Testis (tissue), 2 donors: ENCODE results near the gene WDCP.

Experiments
- POLR2A ChIP-seq: fragments of 450-650 bp; IDR thresholded peaks from one replicate; pipeline ENCODE4 v1.6.1; 2017; ENCODE audit warnings: antibody characterized with exemption, mild to moderate bottlenecking, moderate library complexity
- TF ChIP-seq, protein P1 (sequence below), 3 experiments: fragments of 450-650 bp in 2 of 3; fragments of 200-600 bp in 1 of 3; sonication (generic) in 1 of 3; IDR thresholded peaks; one replicate each; pipeline ENCODE4 v1.5.1; 2016 to 2019; ENCODE audit warnings: antibody characterized with exemption in 3 of 3, mild to moderate bottlenecking in 2 of 3, moderate library complexity in 1 of 3

DNA sequence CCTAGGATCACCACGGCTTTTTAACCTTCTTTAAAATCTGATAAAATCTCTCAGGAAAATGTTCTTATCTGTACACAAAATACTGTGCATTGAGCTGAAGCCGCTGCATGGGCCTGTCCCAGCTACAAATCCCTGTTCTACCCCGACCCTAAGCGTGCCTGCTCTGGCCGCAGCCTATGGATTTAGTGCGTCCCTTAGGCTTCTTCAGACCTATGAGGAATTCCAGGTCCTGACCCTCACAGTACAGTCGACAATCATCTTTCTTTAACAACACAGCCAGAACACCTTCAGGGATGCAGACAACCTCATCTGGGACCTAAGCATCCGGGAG is 477 bp upstream of the WDCP start:
- TF ChIP-seq, protein P1, sequence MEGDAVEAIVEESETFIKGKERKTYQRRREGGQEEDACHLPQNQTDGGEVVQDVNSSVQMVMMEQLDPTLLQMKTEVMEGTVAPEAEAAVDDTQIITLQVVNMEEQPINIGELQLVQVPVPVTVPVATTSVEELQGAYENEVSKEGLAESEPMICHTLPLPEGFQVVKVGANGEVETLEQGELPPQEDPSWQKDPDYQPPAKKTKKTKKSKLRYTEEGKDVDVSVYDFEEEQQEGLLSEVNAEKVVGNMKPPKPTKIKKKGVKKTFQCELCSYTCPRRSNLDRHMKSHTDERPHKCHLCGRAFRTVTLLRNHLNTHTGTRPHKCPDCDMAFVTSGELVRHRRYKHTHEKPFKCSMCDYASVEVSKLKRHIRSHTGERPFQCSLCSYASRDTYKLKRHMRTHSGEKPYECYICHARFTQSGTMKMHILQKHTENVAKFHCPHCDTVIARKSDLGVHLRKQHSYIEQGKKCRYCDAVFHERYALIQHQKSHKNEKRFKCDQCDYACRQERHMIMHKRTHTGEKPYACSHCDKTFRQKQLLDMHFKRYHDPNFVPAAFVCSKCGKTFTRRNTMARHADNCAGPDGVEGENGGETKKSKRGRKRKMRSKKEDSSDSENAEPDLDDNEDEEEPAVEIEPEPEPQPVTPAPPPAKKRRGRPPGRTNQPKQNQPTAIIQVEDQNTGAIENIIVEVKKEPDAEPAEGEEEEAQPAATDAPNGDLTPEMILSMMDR (IDR thresholded peaks at IDR 0.05): no peak
- no peak for TF ChIP-seq POLR2A
